ENCODE results near the gene FBH1. TPM values are rescaled to one million over a fixed set of nuclear protein-coding genes. Genes with fewer than 3 reads are reported as not detected.

FBH1 gene
- total RNA-seq, 1 donor from 2014 or later, result 54.9 TPM

GRCh38 chr10:5964736-5965135 is 74.7 kb downstream of the FBH1 start:
- H3K27me3 ChIP-seq (ENCODE audit: control insufficient read depth, insufficient read depth, low read length), result no peaks in the 10 kb centered on the region
- TF ChIP-seq CTCF (IDR thresholded peaks at IDR 0.05; ENCODE audit: insufficient read depth, low read length, poor library complexity, severe bottlenecking), result no peak
- H3K4me3 ChIP-seq (ENCODE audit: low read depth, low read length), result no peak overlapping the region
- no peak for DNase-seq (ENCODE audit: low read depth)
- no peaks in the 10 kb centered on the region for H3K36me3 ChIP-seq (ENCODE audit: control insufficient read depth, insufficient read depth, low read length)

GRCh38 chr10:5965266-5965665 is 75.2 kb downstream of the FBH1 start:
- TF ChIP-seq CTCF (IDR thresholded peaks at IDR 0.05; ENCODE audit: insufficient read depth, low read length, poor library complexity, severe bottlenecking), result no peak
- H3K4me3 ChIP-seq (ENCODE audit: low read depth, low read length), result no peak overlapping the region
- H3K36me3 ChIP-seq (ENCODE audit: control insufficient read depth, insufficient read depth, low read length), result no peaks in the 10 kb centered on the region
- no peak for DNase-seq (ENCODE audit: low read depth)
- no peaks in the 10 kb centered on the region for H3K27me3 ChIP-seq (ENCODE audit: control insufficient read depth, insufficient read depth, low read length)

- Histone ChIP-seq H3K36me3 (ENCODE audit: control insufficient read depth, insufficient read depth, low read length) (no peaks in the 10 kb centered on the region), H3K4me3 (ENCODE audit: low read depth, low read length) (no peak overlapping the region), H3K27me3 (ENCODE audit: control insufficient read depth, insufficient read depth, low read length) (no peaks in the 10 kb centered on the region)
- no peak for TF ChIP-seq CTCF (IDR thresholded peaks at IDR 0.05; ENCODE audit: insufficient read depth, low read length, poor library complexity, severe bottlenecking)
- no peak for DNase-seq (ENCODE audit: low read depth)
Measured at GRCh38 chr10:5968037-5968680, 78.1 kb downstream of the FBH1 start.

- Histone ChIP-seq H3K27me3 (ENCODE audit: control insufficient read depth, insufficient read depth, low read length) (no peaks in the 10 kb centered on the region), H3K36me3 (ENCODE audit: control insufficient read depth, insufficient read depth, low read length) (no peaks in the 10 kb centered on the region), H3K4me3 (ENCODE audit: low read depth, low read length) (no peak overlapping the region)
- no peak for TF ChIP-seq CTCF (IDR thresholded peaks at IDR 0.05; ENCODE audit: insufficient read depth, low read length, poor library complexity, severe bottlenecking)
- no peak for DNase-seq (ENCODE audit: low read depth)
Measured at GRCh38 chr10:5968681-5969453, 78.8 kb downstream of the FBH1 start.

GRCh38 chr10:5970066-5970465 is 80.0 kb downstream of the FBH1 start:
- Histone ChIP-seq H3K27me3 (ENCODE audit: control insufficient read depth, insufficient read depth, low read length) (no peaks in the 10 kb centered on the region), H3K36me3 (ENCODE audit: control insufficient read depth, insufficient read depth, low read length) (no peaks in the 10 kb centered on the region), H3K4me3 (ENCODE audit: low read depth, low read length) (no peak overlapping the region)
- DNase-seq (ENCODE audit: low read depth), result no peak
- TF ChIP-seq CTCF (IDR thresholded peaks at IDR 0.05; ENCODE audit: insufficient read depth, low read length, poor library complexity, severe bottlenecking), result no peak

Measured in kidney epithelial cell (primary cell).